Measurements from ENCODE around the gene SCN1A.

Gene SCN1A

GRCh38 chr2:165959371-165959770, 168.4 kb downstream of the SCN1A start:
- Histone ChIP-seq H3K36me3 (no peaks in the 10 kb centered on the region), H3K4me1 (ENCODE audit: control insufficient read depth in 1 of 2, insufficient read depth in 1 of 2, low read depth in 1 of 2, low read length in 1 of 2) (peaks cover 4 to 6% of the 10 kb centered on the region in 2 experiments), H3K27ac (no peak overlapping the region), H3K4me3 (ENCODE audit: low read depth in 1 of 2, low read length in 1 of 2) (no peak overlapping the region), H3K9me3 (no peaks in the 10 kb centered on the region), H3K27me3 (no peaks in the 10 kb centered on the region)
- TF ChIP-seq CTCF (IDR thresholded peaks at IDR 0.05): no peak

- H3K4me1 ChIP-seq (ENCODE audit: control insufficient read depth in 1 of 2, insufficient read depth in 1 of 2, low read depth in 1 of 2, low read length in 1 of 2): peaks cover 11% of the 10 kb centered on the region in 2 experiments
- no peak overlapping the region for H3K4me3 ChIP-seq (ENCODE audit: low read depth in 1 of 2, low read length in 1 of 2)
- no peak for TF ChIP-seq CTCF (IDR thresholded peaks at IDR 0.05)
- no peaks in the 10 kb centered on the region for H3K27me3 ChIP-seq
- H3K9me3 ChIP-seq: no peaks in the 10 kb centered on the region
- H3K27ac ChIP-seq: no peak overlapping the region
- no peaks in the 10 kb centered on the region for H3K36me3 ChIP-seq
Measured at GRCh38 chr2:165958313-165958960, 169.4 kb downstream of the SCN1A start.

GRCh38 chr2:165957030-165957675, 170.7 kb downstream of the SCN1A start:
- no peak overlapping the region for H3K27ac ChIP-seq
- no peak for TF ChIP-seq CTCF (IDR thresholded peaks at IDR 0.05)
- H3K36me3 ChIP-seq: no peaks in the 10 kb centered on the region
- H3K4me1 ChIP-seq (ENCODE audit: control insufficient read depth in 1 of 2, insufficient read depth in 1 of 2, low read depth in 1 of 2, low read length in 1 of 2): peaks cover 19 to 21% of the 10 kb centered on the region in 2 experiments
- H3K9me3 ChIP-seq: no peaks in the 10 kb centered on the region
- H3K4me3 ChIP-seq (ENCODE audit: low read depth in 1 of 2, low read length in 1 of 2): no peak overlapping the region
- no peaks in the 10 kb centered on the region for H3K27me3 ChIP-seq

GRCh38 chr2:165953655-165954606, 173.9 kb downstream of the SCN1A start, which contains the start of gene TTC21B:
Gene TTC21B (minus strand): TSS chr2:165953776. CDS start chr2:165953705, 71 bp downstream.
- Histone ChIP-seq H3K27me3 (no peaks in the 10 kb centered on the region), H3K4me1 (ENCODE audit: control insufficient read depth in 1 of 2, insufficient read depth in 1 of 2, low read depth in 1 of 2, low read length in 1 of 2) (peaks cover 19 to 21% of the 10 kb centered on the region in 2 experiments), H3K4me3 (ENCODE audit: low read depth in 1 of 2, low read length in 1 of 2) (peak within 1 kb of the TSS; percentile 90 to 91), H3K9me3 (no peaks in the 10 kb centered on the region), H3K36me3 (no peaks in the 10 kb centered on the region), H3K27ac (peak within 1 kb of the TSS; percentile 53)
- peak; percentile 65 for TF ChIP-seq CTCF (IDR thresholded peaks at IDR 0.05)

GRCh38 chr2:165953306-165953654, 174.5 kb downstream of the SCN1A start:
- Histone ChIP-seq H3K4me1 (ENCODE audit: control insufficient read depth in 1 of 2, insufficient read depth in 1 of 2, low read depth in 1 of 2, low read length in 1 of 2) (peaks cover 19 to 21% of the 10 kb centered on the region in 2 experiments), H3K27me3 (no peaks in the 10 kb centered on the region), H3K27ac (peak overlapping the region; percentile 53), H3K4me3 (ENCODE audit: low read depth in 1 of 2, low read length in 1 of 2) (peak overlapping the region; percentile 90 to 91), H3K9me3 (no peaks in the 10 kb centered on the region), H3K36me3 (no peaks in the 10 kb centered on the region)
- no peak for TF ChIP-seq CTCF (IDR thresholded peaks at IDR 0.05)
